ENCODE results near the gene LYSMD1. TPM values are rescaled to one million over a fixed set of nuclear protein-coding genes. Genes with fewer than 3 reads are reported as not detected.
A peak's percentile ranks its signal among the peaks of the same experiment; 100 is the strongest.

The LYSMD1 gene
- polyA plus RNA-seq, 1 donor: 12.2 TPM

GRCh38 chr1:151142411-151143056, 23.2 kb downstream of the LYSMD1 start:
- DNase-seq (ENCODE audit: low read depth): no peak

- no peak for DNase-seq (ENCODE audit: low read depth)
Measured at GRCh38 chr1:151137789-151138188, 27.9 kb downstream of the LYSMD1 start.

GRCh38 chr1:151135433-151136385, 30.0 kb downstream of the LYSMD1 start:
- DNase-seq (ENCODE audit: low read depth): no peak

GRCh38 chr1:151134991-151135390, 30.7 kb downstream of the LYSMD1 start:
- DNase-seq (ENCODE audit: low read depth): no peak

GRCh38 chr1:151134396-151134795, 31.3 kb downstream of the LYSMD1 start:
- DNase-seq (ENCODE audit: low read depth): no peak

- no peak for DNase-seq (ENCODE audit: low read depth)
Measured at GRCh38 chr1:151133018-151133806, 32.5 kb downstream of the LYSMD1 start.

GRCh38 chr1:151132335-151133017, 33.2 kb downstream of the LYSMD1 start:
- DNase-seq (ENCODE audit: low read depth): no peak

GRCh38 chr1:151131701-151132334, 33.9 kb downstream of the LYSMD1 start:
- DNase-seq (ENCODE audit: low read depth): no peak

- peak; percentile 63 for DNase-seq (ENCODE audit: low read depth)
Measured at GRCh38 chr1:151130987-151131586, 34.6 kb downstream of the LYSMD1 start.

- DNase-seq (ENCODE audit: low read depth): no peak
Measured at GRCh38 chr1:151128800-151129199, 36.9 kb downstream of the LYSMD1 start.

- no peak for DNase-seq (ENCODE audit: low read depth)
Measured at GRCh38 chr1:151124763-151125403, 40.8 kb downstream of the LYSMD1 start.

GRCh38 chr1:151113877-151114276, 51.8 kb downstream of the LYSMD1 start:
- no peak for DNase-seq (ENCODE audit: low read depth)

Other genes with a start within 250 kb of the LYSMD1 start
- gene SETDB1, start 239.5 kb downstream of the LYSMD1 start, polyA plus RNA-seq (ENCODE audit: insufficient read length): 38.6 TPM
- 65.9 TPM for gene CERS2, start 191.1 kb downstream of the LYSMD1 start, polyA plus RNA-seq (ENCODE audit: insufficient read length)
- 2.5 TPM for gene ANXA9, start 183.6 kb downstream of the LYSMD1 start, polyA plus RNA-seq (ENCODE audit: insufficient read length)
- 17.7 TPM for gene MINDY1, start 159.0 kb downstream of the LYSMD1 start, polyA plus RNA-seq (ENCODE audit: insufficient read length)
- gene PRUNE1, start 157.5 kb downstream of the LYSMD1 start, polyA plus RNA-seq (ENCODE audit: insufficient read length): 25.1 TPM
- gene BNIPL, start 129.3 kb downstream of the LYSMD1 start, polyA plus RNA-seq (ENCODE audit: insufficient read length): 0.70 TPM
- gene C1orf56, start 118.2 kb downstream of the LYSMD1 start, polyA plus RNA-seq (ENCODE audit: insufficient read length): 6.5 TPM
- gene CDC42SE1, start 106.3 kb downstream of the LYSMD1 start, polyA plus RNA-seq (ENCODE audit: insufficient read length): 53.3 TPM
- 10.4 TPM for gene MLLT11, start 105.5 kb downstream of the LYSMD1 start, polyA plus RNA-seq (ENCODE audit: insufficient read length)
- gene GABPB2, start 95.1 kb downstream of the LYSMD1 start, polyA plus RNA-seq (ENCODE audit: insufficient read length): 5.2 TPM
- gene SEMA6C, start 19.3 kb downstream of the LYSMD1 start, polyA plus RNA-seq (ENCODE audit: insufficient read length): 97.0 TPM
- 1.7 TPM for gene TNFAIP8L2, start 9.3 kb downstream of the LYSMD1 start, polyA plus RNA-seq (ENCODE audit: insufficient read length)
- 40.0 TPM for gene SCNM1, start 242 bp upstream of the LYSMD1 start, polyA plus RNA-seq (ENCODE audit: insufficient read length)
- gene TMOD4, start 10.1 kb upstream of the LYSMD1 start, polyA plus RNA-seq (ENCODE audit: insufficient read length): 43.2 TPM
- 46.7 TPM for gene VPS72, start 24.3 kb upstream of the LYSMD1 start, polyA plus RNA-seq (ENCODE audit: insufficient read length)
- 36.6 TPM for gene PIP5K1A, start 32.6 kb upstream of the LYSMD1 start, polyA plus RNA-seq (ENCODE audit: insufficient read length)
- 116 TPM for gene PSMD4, start 88.8 kb upstream of the LYSMD1 start, polyA plus RNA-seq (ENCODE audit: insufficient read length)
- 11.9 TPM for gene ZNF687, start 116.4 kb upstream of the LYSMD1 start, polyA plus RNA-seq (ENCODE audit: insufficient read length)
- 54.9 TPM for gene PI4KB, start 161.5 kb upstream of the LYSMD1 start, polyA plus RNA-seq (ENCODE audit: insufficient read length)
- gene RFX5, start 181.3 kb upstream of the LYSMD1 start, polyA plus RNA-seq (ENCODE audit: insufficient read length): 23.0 TPM
- 30.4 TPM for gene SELENBP1, start 206.8 kb upstream of the LYSMD1 start, polyA plus RNA-seq (ENCODE audit: insufficient read length)
- gene PSMB4, start 233.7 kb upstream of the LYSMD1 start, polyA plus RNA-seq (ENCODE audit: insufficient read length): 156 TPM

All from forelimb muscle (tissue), 1 donor.